Aorta (tissue), 5 donors: Measurements from ENCODE around the gene GNGT1. TPM values are rescaled to one million over a fixed set of nuclear protein-coding genes. Genes with fewer than 3 reads are reported as not detected.

ENCODE experiments used
- ATAC-seq: fragments of 200-7000 bp; cut with Tn5 transposase; one replicate; pipeline ENCODE4 v1.9.1; 2022; ENCODE audit warnings: moderate library complexity; ENCODE audit not compliant: low FRiP score
- DNase-seq, 2 donors: peaks; one replicate each; pipeline ENCODE4 v3.0.0-alpha.2; 2020
- H3K27ac ChIP-seq, 2 donors: one replicate each; pipeline ENCODE4 v1.5.1; 2013; ENCODE audit warnings: low read length in 2 of 2, mild to moderate bottlenecking in 2 of 2, moderate library complexity in 2 of 2, control low read depth in 1 of 2, inconsistent platforms in 1 of 2, low read depth in 1 of 2
- H3K27me3 ChIP-seq, 2 donors: one replicate each; pipeline ENCODE4 v1.6.1; 2013; ENCODE audit warnings: control low read depth in 1 of 2, low read length in 1 of 2, mild to moderate bottlenecking in 1 of 2, moderate library complexity in 1 of 2; ENCODE audit not compliant: insufficient read depth in 2 of 2, control insufficient read depth in 1 of 2
- H3K36me3 ChIP-seq, 2 donors: one replicate each; pipeline ENCODE4 v1.6.1; 2013; ENCODE audit warnings: control low read depth in 1 of 2, low read length in 1 of 2, mild to moderate bottlenecking in 1 of 2; ENCODE audit not compliant: insufficient read depth in 2 of 2, control insufficient read depth in 1 of 2
- H3K4me1 ChIP-seq, 2 donors: one replicate each; pipeline ENCODE4 v1.6.1; 2013; ENCODE audit warnings: low read length in 2 of 2, control low read depth in 1 of 2, mild to moderate bottlenecking in 1 of 2, moderate library complexity in 1 of 2; ENCODE audit not compliant: insufficient read depth in 2 of 2, control insufficient read depth in 1 of 2
- H3K4me3 ChIP-seq, 2 donors: one replicate each; pipeline ENCODE4 v1.5.1; 2013; ENCODE audit warnings: low read length in 2 of 2, control low read depth in 1 of 2, mild to moderate bottlenecking in 1 of 2
- H3K9me3 ChIP-seq: one replicate; pipeline ENCODE4 v1.6.1; 2013; ENCODE audit warnings: mild to moderate bottlenecking, low read length; ENCODE audit not compliant: control insufficient read depth
- WGBS, 2 donors: extraction: QIAGEN DNeasy Blood & Tissue Kit; methylation state at CpG; one replicate each; pipeline ENCODE4 v1.1.7; 2013; 5-methylcytosine and 5-hydroxymethylcytosine counted together
- intact Hi-C, 2 donors: fragments of 100-400 bp; cut with DNase I; formaldehyde crosslinking; loops; one replicate each; pipeline versions ENCODE4 v1.14.2 to v1.15.0; 2022
- polyA plus RNA-seq, 2 donors: library from polyadenylated mRNA; stranded (reverse); fragments of 200-250 nt; gene quantifications; one replicate each; pipeline ENCODE4 v1.2.3, GENCODE V29; 2013
- total RNA-seq, 2 donors: library from RNA; stranded (reverse); fragmentation: NEBNext Ultra II Directional; extraction: Animal tissue kit (Norgen Biotek cat#: 25700); gene quantifications; one replicate each; pipeline ENCODE4 v1.2.1, GENCODE V29; 2021
- donor health status: healthy with polysubstance abuse.
- donor health status: Bipolar disorder and iron deficiency.
- donor health status: DM: no; HTN: no; CAD: no.
- donor health status: DM: no; HTN: no; CAD: no.
- donor health status: DM: yes; HTN: yes; CAD: no.

Gene GNGT1
- total and polyA plus RNA-seq, 4 donors = not detected

GRCh38 chr7:93943816-93944540 is 37.6 kb downstream of the GNGT1 start:
- Histone ChIP-seq H3K4me1 (peaks cover 0 to 1% of the 10 kb centered on the region in 2 donors), H3K27me3 (no peaks in the 10 kb centered on the region), H3K4me3 (no peak overlapping the region), H3K27ac (no peak overlapping the region), H3K36me3 (no peaks in the 10 kb centered on the region), H3K9me3 (no peaks in the 10 kb centered on the region)
- 72 to 76% methylated on average over 4 of the region's 4 CpGs for WGBS, 2 donors
- ATAC-seq (no peak), DNase-seq (no peak)
- intact Hi-C loops = no loop called here

- no peak for ATAC-seq
- intact Hi-C loops = no loop called here
- Histone ChIP-seq H3K27me3 (no peaks in the 10 kb centered on the region), H3K4me1 (peaks cover 0 to 1% of the 10 kb centered on the region in 2 donors), H3K9me3 (no peaks in the 10 kb centered on the region), H3K4me3 (no peak overlapping the region), H3K36me3 (no peaks in the 10 kb centered on the region), H3K27ac (no peak overlapping the region)
- WGBS, 2 donors = 9 to 13% methylated on average over 1 of the region's 1 CpG
- DNase-seq = no peak
Measured at GRCh38 chr7:93944673-93945072, 38.3 kb downstream of the GNGT1 start.

- WGBS, 2 donors = 39 to 76% methylated on average over 3 of the region's 3 CpGs
- no peak for ATAC-seq
- H3K27me3 ChIP-seq = no peaks in the 10 kb centered on the region
- no peak for DNase-seq
- no peaks in the 10 kb centered on the region for H3K9me3 ChIP-seq
- intact Hi-C loops = no loop called here
- no peaks in the 10 kb centered on the region for H3K36me3 ChIP-seq
- no peak overlapping the region for H3K27ac ChIP-seq
- H3K4me1 ChIP-seq = peaks cover 0 to 1% of the 10 kb centered on the region in 2 donors
- no peak overlapping the region for H3K4me3 ChIP-seq
Measured at GRCh38 chr7:93945083-93945482, 38.7 kb downstream of the GNGT1 start.

GRCh38 chr7:93945756-93946535 is 39.6 kb downstream of the GNGT1 start:
- H3K27ac ChIP-seq = no peak overlapping the region
- H3K4me1 ChIP-seq = peaks cover 0 to 1% of the 10 kb centered on the region in 2 donors
- no peak for DNase-seq
- 68 to 71% methylated on average over 5 of the region's 5 CpGs for WGBS, 2 donors
- no peaks in the 10 kb centered on the region for H3K9me3 ChIP-seq
- H3K4me3 ChIP-seq = no peak overlapping the region
- intact Hi-C loops = no loop called here
- no peak for ATAC-seq
- no peaks in the 10 kb centered on the region for H3K36me3 ChIP-seq
- H3K27me3 ChIP-seq = no peaks in the 10 kb centered on the region

GRCh38 chr7:93948106-93948505 is 41.7 kb downstream of the GNGT1 start:
- ATAC-seq (no peak), DNase-seq (no peak)
- Histone ChIP-seq H3K36me3 (no peaks in the 10 kb centered on the region), H3K4me1 (peaks cover 0 to 1% of the 10 kb centered on the region in 2 donors), H3K27ac (no peak overlapping the region), H3K9me3 (no peaks in the 10 kb centered on the region), H3K27me3 (no peaks in the 10 kb centered on the region), H3K4me3 (no peak overlapping the region)
- WGBS, 2 donors = 57% methylated on average over 1 of the region's 1 CpG
- intact Hi-C loops = no loop called here

GRCh38 chr7:93948873-93949272 is 42.5 kb downstream of the GNGT1 start:
- ATAC-seq (no peak), DNase-seq (no peak)
- no peaks in the 10 kb centered on the region for H3K27me3 ChIP-seq
- no peak overlapping the region for H3K4me3 ChIP-seq
- WGBS, 2 donors = 79% methylated on average over 1 to 2 of the region's 2 CpGs
- no peaks in the 10 kb centered on the region for H3K9me3 ChIP-seq
- H3K27ac ChIP-seq = no peak overlapping the region
- intact Hi-C loops = no loop called here
- H3K36me3 ChIP-seq = no peaks in the 10 kb centered on the region
- H3K4me1 ChIP-seq = no peaks in the 10 kb centered on the region

- H3K27ac ChIP-seq = no peak overlapping the region
- intact Hi-C loops = no loop called here
- no peaks in the 10 kb centered on the region for H3K4me1 ChIP-seq
- no peak overlapping the region for H3K4me3 ChIP-seq
- H3K27me3 ChIP-seq = no peaks in the 10 kb centered on the region
- no peak for ATAC-seq
- WGBS, 2 donors = 59 to 72% methylated on average over 1 of the region's 1 CpG
- DNase-seq = no peak
- no peaks in the 10 kb centered on the region for H3K36me3 ChIP-seq
- no peaks in the 10 kb centered on the region for H3K9me3 ChIP-seq
Measured at GRCh38 chr7:93949423-93949822, 43.1 kb downstream of the GNGT1 start.

GRCh38 chr7:93955304-93955703 is 48.9 kb downstream of the GNGT1 start:
- ATAC-seq (no peak), DNase-seq (no peak)
- intact Hi-C loops = no loop called here
- no peaks in the 10 kb centered on the region for H3K9me3 ChIP-seq
- H3K36me3 ChIP-seq = no peaks in the 10 kb centered on the region
- H3K27ac ChIP-seq = no peak overlapping the region
- WGBS, 2 donors = 81 to 90% methylated on average over 2 of the region's 2 CpGs
- no peaks in the 10 kb centered on the region for H3K27me3 ChIP-seq
- H3K4me3 ChIP-seq = no peak overlapping the region
- H3K4me1 ChIP-seq = no peaks in the 10 kb centered on the region

- Histone ChIP-seq H3K36me3 (no peaks in the 10 kb centered on the region), H3K9me3 (no peaks in the 10 kb centered on the region), H3K4me1 (no peaks in the 10 kb centered on the region), H3K27me3 (no peaks in the 10 kb centered on the region), H3K4me3 (no peak overlapping the region), H3K27ac (no peak overlapping the region)
- intact Hi-C loops = no loop called here
- WGBS, 2 donors = 90 to 92% methylated on average over 1 of the region's 1 CpG
- DNase-seq (no peak), ATAC-seq (no peak)
Measured at GRCh38 chr7:93957767-93958166, 51.4 kb downstream of the GNGT1 start.
